Sigmoid colon (tissue), 7 donors: Measurements from ENCODE around the gene KIF23. TPM values are rescaled to one million over a fixed set of nuclear protein-coding genes. Genes with fewer than 3 reads are reported as not detected.

Experiments
- DNase-seq: peaks from one replicate; pipeline ENCODE4 v3.0.0-alpha.2; 2019
- H3K27ac ChIP-seq, 4 donors: fragments of 200-600 bp; sonication (generic); one replicate each; pipeline ENCODE4 v1.5.1; 2016 to 2019; ENCODE audit warnings: mild to moderate bottlenecking in 1 of 4
- H3K27me3 ChIP-seq, 3 donors: fragments of 200-600 bp; sonication (generic); one replicate each; pipeline ENCODE4 v1.5.1; 2019; ENCODE audit warnings: mild to moderate bottlenecking in 1 of 3
- H3K36me3 ChIP-seq, 4 donors: fragments of 200-600 bp; sonication (generic); one replicate each; pipeline ENCODE4 v1.5.1; 2016 to 2019
- H3K4me1 ChIP-seq, 4 donors: fragments of 200-600 bp; sonication (generic); one replicate each; pipeline ENCODE4 v1.5.1; 2017 to 2019
- H3K4me3 ChIP-seq, 4 donors: fragments of 200-600 bp; sonication (generic); one replicate each; pipeline ENCODE4 v1.5.1; 2017 to 2019; ENCODE audit warnings: mild to moderate bottlenecking in 2 of 4, moderate library complexity in 1 of 4
- H3K9me3 ChIP-seq, 4 donors: fragments of 200-600 bp in 3 of 4; sonication (generic) in 3 of 4; one replicate each; pipeline versions ENCODE4 v1.5.1 to v1.6.1; 2013 to 2019
- EP300 ChIP-seq, 4 donors: sonication (generic); formaldehyde crosslinking; IDR thresholded peaks; one replicate each; pipeline ENCODE4 v1.6.1; 2017; ENCODE audit warnings: antibody characterized with exemption in 4 of 4
- POLR2A ChIP-seq, 2 donors: fragments of 450-650 bp; IDR thresholded peaks; one replicate each; pipeline ENCODE4 v1.6.1; 2016; ENCODE audit warnings: antibody characterized with exemption in 2 of 2, mild to moderate bottlenecking in 2 of 2, moderate library complexity in 2 of 2
- POLR2AphosphoS5 ChIP-seq, 4 donors: sonication (generic); formaldehyde crosslinking; IDR thresholded peaks; one replicate each; pipeline ENCODE4 v1.6.1; 2017; ENCODE audit warnings: antibody characterized with exemption in 4 of 4
- WGBS, 2 donors: extraction: QIAGEN DNeasy Blood & Tissue Kit; methylation state at CpG; one replicate each; pipeline ENCODE4 v1.1.7; 2013; 5-methylcytosine and 5-hydroxymethylcytosine counted together
- intact Hi-C: fragments of 100-400 bp; cut with DNase I; formaldehyde crosslinking; loops from one replicate; pipeline ENCODE4 v1.15.1; 2023
- polyA plus RNA-seq, 3 donors: library from polyadenylated mRNA; stranded (reverse); fragments of 200-250 nt; gene quantifications; one replicate each; pipeline ENCODE4 v1.2.3, GENCODE V29; 2013
- total RNA-seq, 4 donors: library from RNA; depleted of rRNA; stranded (reverse); fragments of >200 nt; gene quantifications; one replicate each; pipeline ENCODE4 v1.1.0, GENCODE V29; 2016
- TF ChIP-seq, protein P1 (sequence below), 4 experiments: fragments of 450-650 bp in 3 of 4; fragments of 200-600 bp in 1 of 4; IDR thresholded peaks; one replicate each; pipeline ENCODE4 v1.5.1; 2016 to 2019; ENCODE audit warnings: antibody characterized with exemption in 4 of 4, mild to moderate bottlenecking in 3 of 4, moderate library complexity in 2 of 4
- donor health status: healthy with polysubstance abuse.
- donor health status: Bipolar disorder and iron deficiency.
- donor health status: healthy.

KIF23 gene
- total RNA-seq (1 to 10 TPM in 3 of 4 donors, under 1 TPM in 1; 0.16 to 3.9 (median 2.3) TPM), polyA plus RNA-seq (10 to 100 TPM in 1 of 3 donors, 1 to 10 TPM in 2; 1.8 to 10.8 (median 2.1) TPM)

DNA sequence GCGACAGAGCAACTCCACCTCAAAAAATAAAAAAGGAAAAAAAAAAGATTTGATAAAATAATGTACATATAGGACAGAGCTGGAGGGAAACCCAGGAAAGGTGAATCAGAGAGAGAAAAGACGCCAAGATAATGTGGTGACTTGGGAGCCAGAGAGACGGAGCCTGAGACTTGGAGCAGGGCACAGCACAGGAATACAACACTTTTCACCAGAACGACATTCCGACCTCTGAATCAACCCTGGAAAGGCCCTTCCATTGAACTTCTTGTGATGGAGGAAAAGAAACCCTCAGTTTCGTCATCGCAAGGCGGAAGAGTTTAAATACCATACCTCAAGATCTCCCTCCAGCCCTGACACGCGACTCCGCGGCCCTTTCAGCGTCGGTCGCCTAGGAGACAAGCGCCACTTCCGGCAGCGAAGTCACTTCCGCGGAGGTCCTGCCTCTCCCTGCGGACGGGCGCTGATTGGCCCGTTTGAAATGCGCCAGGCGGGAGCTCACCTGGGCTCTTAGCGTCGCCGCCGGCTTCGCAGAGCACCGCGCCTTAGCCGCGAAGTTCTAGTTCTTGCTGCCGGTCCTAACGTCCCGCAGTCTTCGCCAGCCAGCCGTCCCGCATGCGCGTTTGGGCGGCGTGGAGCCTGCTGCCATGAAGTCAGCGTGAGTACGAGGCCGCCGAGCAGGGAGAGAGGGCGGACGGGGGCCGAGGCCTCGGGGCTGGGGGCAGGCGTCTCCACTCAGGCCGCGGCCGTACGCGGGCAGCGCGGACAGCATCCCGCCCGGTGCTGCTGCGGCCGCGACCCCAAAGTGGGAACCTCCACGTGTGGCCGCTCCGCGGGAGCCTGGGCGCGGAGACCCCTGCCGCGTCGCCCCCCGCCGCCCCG, at the start of gene KIF23:
TSS of gene KIF23 (plus strand) at position 528 of the 879 bp plus-strand sequence. CDS start at position 645, 117 bp downstream.
- Histone ChIP-seq H3K27ac (peak within 1 kb of the TSS; percentile 39 to 88 (median 76)), H3K9me3 (no peaks in the 10 kb centered on the region), H3K36me3 (no peaks in the 10 kb centered on the region), H3K27me3 (no peaks in the 10 kb centered on the region), H3K4me3 (peak within 1 kb of the TSS; percentile 59 to 95 (median 69)), H3K4me1 (peaks cover 0 to 27% (median 9%) of the 10 kb centered on the region in 4 donors)
- intact Hi-C loops = loop anchor here (2.0 to 5.0 kb wide), 2 partner anchors 38 to 49 kb away; partner anchors contain the start of gene RPLP1
- WGBS, 2 donors = 2% methylated on average over 78 of the region's 78 CpGs
- peak; percentile 93 for DNase-seq
- TF ChIP-seq EP300 (IDR thresholded peaks at IDR 0.05) (no peak), POLR2A (IDR thresholded peaks at IDR 0.05) (no peak), POLR2AphosphoS5 (IDR thresholded peaks at IDR 0.05) (no peak)
- TF ChIP-seq, protein P1, sequence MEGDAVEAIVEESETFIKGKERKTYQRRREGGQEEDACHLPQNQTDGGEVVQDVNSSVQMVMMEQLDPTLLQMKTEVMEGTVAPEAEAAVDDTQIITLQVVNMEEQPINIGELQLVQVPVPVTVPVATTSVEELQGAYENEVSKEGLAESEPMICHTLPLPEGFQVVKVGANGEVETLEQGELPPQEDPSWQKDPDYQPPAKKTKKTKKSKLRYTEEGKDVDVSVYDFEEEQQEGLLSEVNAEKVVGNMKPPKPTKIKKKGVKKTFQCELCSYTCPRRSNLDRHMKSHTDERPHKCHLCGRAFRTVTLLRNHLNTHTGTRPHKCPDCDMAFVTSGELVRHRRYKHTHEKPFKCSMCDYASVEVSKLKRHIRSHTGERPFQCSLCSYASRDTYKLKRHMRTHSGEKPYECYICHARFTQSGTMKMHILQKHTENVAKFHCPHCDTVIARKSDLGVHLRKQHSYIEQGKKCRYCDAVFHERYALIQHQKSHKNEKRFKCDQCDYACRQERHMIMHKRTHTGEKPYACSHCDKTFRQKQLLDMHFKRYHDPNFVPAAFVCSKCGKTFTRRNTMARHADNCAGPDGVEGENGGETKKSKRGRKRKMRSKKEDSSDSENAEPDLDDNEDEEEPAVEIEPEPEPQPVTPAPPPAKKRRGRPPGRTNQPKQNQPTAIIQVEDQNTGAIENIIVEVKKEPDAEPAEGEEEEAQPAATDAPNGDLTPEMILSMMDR (IDR thresholded peaks at IDR 0.05) = no peak

GRCh38 chr15:69367236-69367635, 46.9 kb upstream of the KIF23 start:
- TF ChIP-seq, protein P1 (IDR thresholded peaks at IDR 0.05) = no peak
- TF ChIP-seq POLR2A (IDR thresholded peaks at IDR 0.05) (no peak), POLR2AphosphoS5 (IDR thresholded peaks at IDR 0.05) (no peak), EP300 (IDR thresholded peaks at IDR 0.05) (no peak)
- Histone ChIP-seq H3K4me1 (no peaks in the 10 kb centered on the region), H3K27me3 (no peaks in the 10 kb centered on the region), H3K36me3 (no peaks in the 10 kb centered on the region), H3K4me3 (no peak overlapping the region), H3K27ac (no peak overlapping the region), H3K9me3 (no peaks in the 10 kb centered on the region)
- DNase-seq = no peak
- 35 to 69% methylated on average over 3 of the region's 3 CpGs for WGBS, 2 donors
- intact Hi-C loops = no loop called here

DNA sequence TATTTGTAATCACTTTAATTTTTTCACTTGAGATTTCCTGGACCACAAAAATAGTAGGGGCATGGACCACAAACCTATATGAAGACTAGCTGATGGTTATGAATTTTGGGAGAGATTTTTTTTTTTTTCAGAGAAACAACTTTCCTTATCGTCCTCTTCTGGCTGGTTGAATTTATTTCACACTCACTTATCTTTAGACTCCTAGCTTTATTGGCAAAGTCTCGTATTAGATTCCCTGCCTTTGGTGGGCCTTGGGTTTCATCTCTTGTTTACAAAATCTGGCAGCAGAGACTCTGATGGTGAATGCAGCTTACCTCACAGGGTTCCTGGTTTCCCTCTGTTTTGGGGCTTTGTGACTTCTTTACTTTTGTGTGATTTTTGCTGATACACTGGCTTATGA, 44.5 kb upstream of the KIF23 start:
- WGBS, 2 donors = 87 to 94% methylated on average over 2 of the region's 2 CpGs
- Histone ChIP-seq H3K4me1 (no peaks in the 10 kb centered on the region), H3K9me3 (no peaks in the 10 kb centered on the region), H3K27ac (no peak overlapping the region), H3K4me3 (no peak overlapping the region), H3K27me3 (no peaks in the 10 kb centered on the region), H3K36me3 (no peaks in the 10 kb centered on the region)
- TF ChIP-seq POLR2A (IDR thresholded peaks at IDR 0.05) (no peak), EP300 (IDR thresholded peaks at IDR 0.05) (no peak), POLR2AphosphoS5 (IDR thresholded peaks at IDR 0.05) (no peak)
- TF ChIP-seq, protein P1 (IDR thresholded peaks at IDR 0.05) = no peak
- no peak for DNase-seq
- intact Hi-C loops = no loop called here

GRCh38 chr15:69373406-69373805, 40.7 kb upstream of the KIF23 start:
- TF ChIP-seq POLR2A (IDR thresholded peaks at IDR 0.05) = no peak
- 95 to 96% methylated on average over 6 of the region's 6 CpGs for WGBS, 2 donors
- no peaks in the 10 kb centered on the region for H3K27me3 ChIP-seq

GRCh38 chr15:69375151-69375790, 38.9 kb upstream of the KIF23 start:
- H3K27ac ChIP-seq = no peak overlapping the region
- no peak for DNase-seq
- WGBS, 2 donors = 86 to 93% methylated on average over 8 of the region's 8 CpGs
- intact Hi-C loops = no loop called here
- H3K4me1 ChIP-seq = no peaks in the 10 kb centered on the region
- no peak overlapping the region for H3K4me3 ChIP-seq
- no peaks in the 10 kb centered on the region for H3K36me3 ChIP-seq
- H3K9me3 ChIP-seq = no peaks in the 10 kb centered on the region
- TF ChIP-seq, protein P1 (IDR thresholded peaks at IDR 0.05) = no peak
- TF ChIP-seq EP300 (IDR thresholded peaks at IDR 0.05) (no peak), POLR2AphosphoS5 (IDR thresholded peaks at IDR 0.05) (no peak), POLR2A (IDR thresholded peaks at IDR 0.05) (no peak)
- no peaks in the 10 kb centered on the region for H3K27me3 ChIP-seq

More at GRCh38 chr15:69373406-69373805, 40.7 kb upstream of the KIF23 start:
- intact Hi-C loops = no loop called here
- no peaks in the 10 kb centered on the region for H3K36me3 ChIP-seq
- H3K27ac ChIP-seq = no peak overlapping the region
- no peaks in the 10 kb centered on the region for H3K4me1 ChIP-seq
- DNase-seq = no peak
- H3K4me3 ChIP-seq = no peak overlapping the region
- no peaks in the 10 kb centered on the region for H3K9me3 ChIP-seq
